H9 (cell line): ENCODE data around the gene PLXNA2. TPM values are rescaled to one million over a fixed set of nuclear protein-coding genes. Genes with fewer than 3 reads are reported as not detected.

Source experiments
- DNase-seq: peaks from one replicate; pipeline ENCODE4 v3.0.0-alpha.2; 2017
- H2AFZ ChIP-seq: one replicate; pipeline ENCODE4 v1.6.1; 2013; ENCODE audit warnings: mild to moderate bottlenecking, low read length, control low read depth, moderate library complexity
- H2AK5ac ChIP-seq: 2 replicates; pipeline ENCODE4 v1.6.1; 2013; ENCODE audit warnings: low read length, control low read depth, mixed read lengths; ENCODE audit not compliant: insufficient read length
- H2BK120ac ChIP-seq: one replicate; pipeline ENCODE4 v1.6.1; 2013; ENCODE audit warnings: low read depth, mild to moderate bottlenecking, low read length, control low read depth, inconsistent platforms; ENCODE audit not compliant: poor library complexity, severe bottlenecking
- H2BK12ac ChIP-seq: 2 replicates; pipeline ENCODE4 v1.6.1; 2013; ENCODE audit warnings: low read length, control low read depth, mixed read lengths, low read depth; ENCODE audit not compliant: insufficient read length
- H2BK15ac ChIP-seq: 2 replicates; pipeline ENCODE4 v1.6.1; 2013; ENCODE audit warnings: low read depth, low read length, control low read depth
- H2BK20ac ChIP-seq: one replicate; pipeline ENCODE4 v1.6.1; 2013; ENCODE audit warnings: low read depth, mild to moderate bottlenecking, low read length, control low read depth, inconsistent platforms; ENCODE audit not compliant: poor library complexity, severe bottlenecking
- H2BK5ac ChIP-seq: 2 replicates; pipeline ENCODE4 v1.6.1; 2013; ENCODE audit warnings: low read length, control low read depth, mixed read lengths; ENCODE audit not compliant: insufficient read length
- H3K14ac ChIP-seq: 2 replicates; pipeline ENCODE4 v1.6.1; 2013; ENCODE audit warnings: low read length, control low read depth; ENCODE audit not compliant: insufficient read depth
- H3K18ac ChIP-seq: 2 replicates; pipeline ENCODE4 v1.6.1; 2013; ENCODE audit warnings: low read depth, mild to moderate bottlenecking, mixed read lengths, low read length, control low read depth; ENCODE audit not compliant: insufficient read length
- H3K23ac ChIP-seq: 2 replicates; pipeline ENCODE4 v1.6.1; 2013; ENCODE audit warnings: low read length, control low read depth, mixed read lengths, low read depth; ENCODE audit not compliant: insufficient read length
- H3K23me2 ChIP-seq: 2 replicates; pipeline ENCODE4 v1.6.1; 2013; ENCODE audit warnings: low read depth, mild to moderate bottlenecking, mixed read lengths, low read length, control low read depth; ENCODE audit not compliant: insufficient read length, poor library complexity, severe bottlenecking
- H3K27ac ChIP-seq: 2 replicates; pipeline ENCODE4 v1.5.1; 2013; ENCODE audit warnings: low read length, control low read depth, mixed read lengths, low read depth; ENCODE audit not compliant: insufficient read length
- H3K27me3 ChIP-seq: 2 replicates; pipeline ENCODE4 v1.6.1; 2013; ENCODE audit warnings: low read length, control low read depth, inconsistent platforms; ENCODE audit not compliant: insufficient read depth
- H3K4ac ChIP-seq: 2 replicates; pipeline ENCODE4 v1.6.1; 2013; ENCODE audit warnings: low read depth, mild to moderate bottlenecking, control low read depth, inconsistent platforms, low read length, moderate library complexity
- H3K4me1 ChIP-seq: 2 replicates; pipeline ENCODE4 v1.6.1; 2013; ENCODE audit warnings: low read length, control low read depth, inconsistent platforms; ENCODE audit not compliant: insufficient read depth
- H3K4me2 ChIP-seq: 2 replicates; pipeline ENCODE4 v1.6.1; 2013; ENCODE audit warnings: low read length, control low read depth, mixed read lengths; ENCODE audit not compliant: insufficient read length, insufficient read depth
- H3K56ac ChIP-seq: 2 replicates; pipeline ENCODE4 v1.6.1; 2013; ENCODE audit warnings: low read depth, mild to moderate bottlenecking, mixed read lengths, low read length, control low read depth; ENCODE audit not compliant: insufficient read length
- H3K79me1 ChIP-seq: 2 replicates; pipeline ENCODE4 v1.6.1; 2013; ENCODE audit warnings: low read depth, mild to moderate bottlenecking, moderate library complexity, low read length, control low read depth, inconsistent platforms; ENCODE audit not compliant: insufficient read depth, poor library complexity, severe bottlenecking
- H3K79me2 ChIP-seq: 2 replicates; pipeline ENCODE4 v1.6.1; 2013; ENCODE audit warnings: low read length, control low read depth, inconsistent platforms; ENCODE audit not compliant: insufficient read depth
- H3K9ac ChIP-seq: 2 replicates; pipeline ENCODE4 v1.6.1; 2013; ENCODE audit warnings: low read length, control low read depth, mixed read lengths; ENCODE audit not compliant: insufficient read length; ENCODE audit errors: extremely low read depth
- H3K9me3 ChIP-seq: one replicate; pipeline ENCODE4 v1.6.1; 2013; ENCODE audit warnings: low read depth, low read length, inconsistent platforms; ENCODE audit not compliant: control insufficient read depth
- H3T11ph ChIP-seq: one replicate; pipeline ENCODE4 v1.6.1; 2013; ENCODE audit warnings: mild to moderate bottlenecking, low read length, control low read depth, inconsistent platforms
- H4K20me1 ChIP-seq: one replicate; pipeline ENCODE4 v1.6.1; 2013; ENCODE audit not compliant: control insufficient read depth, insufficient read length, insufficient read depth
- H4K5ac ChIP-seq: 2 replicates; pipeline ENCODE4 v1.6.1; 2013; ENCODE audit warnings: low read depth, mild to moderate bottlenecking, mixed read lengths, low read length, control low read depth; ENCODE audit not compliant: insufficient read length
- H4K8ac ChIP-seq: replicated peaks from 2 replicates; pipeline ENCODE4 v1.6.1; 2013; ENCODE audit warnings: low read length, control low read depth, mixed read lengths, low read depth; ENCODE audit not compliant: insufficient read length
- H4K91ac ChIP-seq: 2 replicates; pipeline ENCODE4 v1.6.1; 2013; ENCODE audit warnings: low read depth, mild to moderate bottlenecking, moderate library complexity, mixed read lengths, low read length, control low read depth; ENCODE audit not compliant: insufficient read length
- H3K27ac Mint-ChIP-seq, 3 experiments: 2 replicates in 2 of 3; 3 replicates in 1 of 3; pipeline ENCODE4 v1.8.0; 2020 to 2021; ENCODE audit warnings: mixed read lengths in 3 of 3, mild to moderate bottlenecking in 1 of 3, moderate library complexity in 1 of 3
- H3K27me3 Mint-ChIP-seq: 2 replicates; pipeline ENCODE4 v1.8.0; 2021; ENCODE audit warnings: low read depth, mild to moderate bottlenecking, moderate library complexity, mixed read lengths
- H3K36me3 Mint-ChIP-seq, 3 experiments: 2 replicates in 2 of 3; 3 replicates in 1 of 3; pipeline ENCODE4 v1.8.0; 2020 to 2021; ENCODE audit warnings: low read depth in 3 of 3, mixed read lengths in 3 of 3; ENCODE audit not compliant: insufficient read depth in 1 of 3
- H3K4me1 Mint-ChIP-seq, 2 experiments: 2 replicates each; pipeline ENCODE4 v1.8.0; 2020; ENCODE audit warnings: mixed read lengths in 2 of 2
- H3K4me3 Mint-ChIP-seq, 2 experiments: 2 replicates in 1 of 2; 3 replicates in 1 of 2; pipeline ENCODE4 v1.8.0; 2020 to 2021; ENCODE audit warnings: mild to moderate bottlenecking in 2 of 2, mixed read lengths in 2 of 2, moderate library complexity in 1 of 2
- H3K9me3 Mint-ChIP-seq, 2 experiments: 2 replicates in 1 of 2; 3 replicates in 1 of 2; pipeline ENCODE4 v1.8.0; 2020; ENCODE audit warnings: mild to moderate bottlenecking in 2 of 2, mixed read lengths in 2 of 2, moderate library complexity in 1 of 2
- WGBS: extraction: QIAGEN DNeasy Blood & Tissue Kit; methylation state at CpG from one replicate; pipeline ENCODE4 v1.1.7; 2013; ENCODE audit warnings: missing lambda C conversion rate, low lambda C conversion rate, mixed read lengths; ENCODE audit not compliant: insufficient read length; ENCODE audit errors: extremely low coverage; 5-methylcytosine and 5-hydroxymethylcytosine counted together
- total RNA-seq: library from RNA; stranded (reverse); gene quantifications from 2 replicates; pipeline ENCODE4 v1.2.1, GENCODE V29; 2021
- TF ChIP-seq, protein P1 (sequence below): fragments of 200-600 bp; sonication (generic); conservative IDR thresholded peaks from 3 replicates; pipeline ENCODE4 v1.8.0; 2021; ENCODE audit warnings: antibody characterized with exemption, mild to moderate bottlenecking

PLXNA2 gene
- total RNA-seq, 1 experiment from 2014 or later = 0.57 TPM

DNA sequence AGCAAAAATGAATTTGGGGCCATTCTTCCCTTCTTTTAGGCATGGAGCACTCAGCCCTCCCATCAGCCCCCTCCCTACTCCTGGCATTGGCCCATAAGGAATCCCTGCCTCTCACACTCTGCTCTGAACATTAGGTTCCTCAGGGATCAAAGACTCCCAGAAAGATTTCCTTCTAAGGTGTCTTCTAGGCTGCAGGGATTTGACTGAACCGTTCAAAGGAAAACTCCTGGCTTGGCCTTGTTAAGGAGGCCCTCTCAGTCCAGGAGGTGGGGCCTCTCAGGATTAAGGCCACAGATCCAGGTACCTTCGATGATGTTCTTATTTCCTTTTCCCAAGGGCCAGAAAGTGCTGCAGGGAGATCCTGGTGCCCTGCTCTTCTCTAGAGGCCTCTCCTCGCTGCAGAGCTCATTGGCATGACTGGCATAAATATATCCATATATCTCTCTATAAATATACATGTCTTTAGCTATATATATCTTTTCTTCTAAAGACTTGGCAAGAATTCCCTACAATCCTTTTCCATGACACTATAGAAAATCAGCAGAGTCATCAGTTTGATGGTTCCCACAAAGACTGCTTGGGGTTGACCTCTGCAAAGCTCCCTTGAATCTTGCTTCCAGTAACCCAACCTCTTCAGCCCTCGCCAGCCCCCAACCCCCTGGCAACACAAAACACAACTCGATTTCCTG, 59.1 kb downstream of the PLXNA2 start:
- Mint-ChIP-seq H3K27ac (no peak overlapping the region), H3K36me3 (no peaks in the 10 kb centered on the region), H3K4me3 (no peak overlapping the region), H3K9me3 (no peaks in the 10 kb centered on the region), H3K27me3 (peaks cover 5% of the 10 kb centered on the region; the same call in 1 of the 2 replicates), H3K4me1 (peaks cover 11 to 28% of the 10 kb centered on the region in 2 experiments)
- Histone ChIP-seq H2BK20ac (no peak overlapping the region), H3K27me3 (no peaks in the 10 kb centered on the region), H2AFZ (no peak overlapping the region), H4K5ac (no peak overlapping the region), H3T11ph (no peak overlapping the region), H4K20me1 (no peaks in the 10 kb centered on the region), H2BK5ac (no peak overlapping the region), H4K8ac (no peak overlapping the region), H3K18ac (no peak overlapping the region), H2BK12ac (no peak overlapping the region), H3K9me3 (no peaks in the 10 kb centered on the region), H3K9ac (no peak overlapping the region), H3K23ac (no peak overlapping the region), H3K79me2 (no peaks in the 10 kb centered on the region), H3K23me2 (peaks cover 3% of the 10 kb centered on the region), H2AK5ac (no peak overlapping the region), H4K91ac (no peak overlapping the region), H3K4me1 (no peaks in the 10 kb centered on the region; the same call in 1 of the 2 replicates), H3K56ac (no peak overlapping the region), H3K14ac (no peak overlapping the region), H3K79me1 (no peaks in the 10 kb centered on the region), H2BK15ac (no peak overlapping the region), H2BK120ac (no peak overlapping the region), H3K4me2 (no peak overlapping the region), H3K4ac (no peak overlapping the region), H3K27ac (no peak overlapping the region)
- no peak for DNase-seq
- TF ChIP-seq, protein P1, sequence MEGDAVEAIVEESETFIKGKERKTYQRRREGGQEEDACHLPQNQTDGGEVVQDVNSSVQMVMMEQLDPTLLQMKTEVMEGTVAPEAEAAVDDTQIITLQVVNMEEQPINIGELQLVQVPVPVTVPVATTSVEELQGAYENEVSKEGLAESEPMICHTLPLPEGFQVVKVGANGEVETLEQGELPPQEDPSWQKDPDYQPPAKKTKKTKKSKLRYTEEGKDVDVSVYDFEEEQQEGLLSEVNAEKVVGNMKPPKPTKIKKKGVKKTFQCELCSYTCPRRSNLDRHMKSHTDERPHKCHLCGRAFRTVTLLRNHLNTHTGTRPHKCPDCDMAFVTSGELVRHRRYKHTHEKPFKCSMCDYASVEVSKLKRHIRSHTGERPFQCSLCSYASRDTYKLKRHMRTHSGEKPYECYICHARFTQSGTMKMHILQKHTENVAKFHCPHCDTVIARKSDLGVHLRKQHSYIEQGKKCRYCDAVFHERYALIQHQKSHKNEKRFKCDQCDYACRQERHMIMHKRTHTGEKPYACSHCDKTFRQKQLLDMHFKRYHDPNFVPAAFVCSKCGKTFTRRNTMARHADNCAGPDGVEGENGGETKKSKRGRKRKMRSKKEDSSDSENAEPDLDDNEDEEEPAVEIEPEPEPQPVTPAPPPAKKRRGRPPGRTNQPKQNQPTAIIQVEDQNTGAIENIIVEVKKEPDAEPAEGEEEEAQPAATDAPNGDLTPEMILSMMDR = no peak
- no CpG with 5 or more reads among the region's 5 CpGs for WGBS
